ENCODE results near the gene LSM14B. TPM values are rescaled to one million over a fixed set of nuclear protein-coding genes. Genes with fewer than 3 reads are reported as not detected.

The LSM14B gene
- total RNA-seq, 4 donors from 2014 or later: 28.0 to 52.5 (median 36.2) TPM

DNA sequence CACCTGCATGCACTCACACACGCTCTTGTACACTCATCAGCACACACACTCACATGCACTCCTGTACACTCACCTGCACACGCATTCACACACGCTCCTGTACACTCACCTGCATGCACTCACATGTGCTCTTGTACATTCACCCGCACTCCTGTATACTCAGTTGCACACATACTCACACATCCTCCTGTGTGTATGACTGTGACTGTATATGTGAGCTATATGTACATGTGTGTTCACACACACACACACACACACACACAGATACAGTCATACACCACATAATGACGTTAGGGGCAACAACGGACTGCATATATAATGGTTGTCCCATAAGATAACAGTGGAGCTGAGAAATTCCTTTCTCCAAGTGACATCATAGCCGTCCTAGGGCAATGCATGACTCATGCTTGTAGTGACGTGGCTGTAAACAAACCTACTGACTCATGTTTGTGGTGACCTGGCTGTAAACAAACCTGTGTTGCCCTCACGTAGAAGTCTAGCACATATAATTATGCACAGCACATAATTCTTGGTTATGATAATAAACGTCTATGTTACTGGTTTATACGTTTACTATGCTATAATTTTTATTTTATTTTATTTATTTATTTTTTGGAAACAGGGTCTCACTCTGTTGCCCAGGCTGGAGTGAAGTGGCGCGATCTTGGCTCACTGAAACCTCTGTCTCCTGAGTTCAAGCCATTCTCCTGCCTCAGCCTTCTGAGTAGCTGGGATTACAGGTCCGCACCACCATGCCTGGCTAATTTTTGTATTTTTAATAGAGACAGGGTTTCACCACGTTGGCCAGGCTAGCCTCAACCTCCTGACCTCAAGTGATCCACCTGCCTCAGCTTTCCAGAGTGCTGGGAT is 33.8 kb upstream of the LSM14B start:
- Histone ChIP-seq H3K4me3 (no peak overlapping the region), H3K4me1 (peaks cover 0 to 3% of the 10 kb centered on the region in 2 donors), H3K27me3 (no peaks in the 10 kb centered on the region), H3K9me3 (no peaks in the 10 kb centered on the region), H3K36me3 (no peaks in the 10 kb centered on the region), H3K27ac (peak overlapping the region in 1 of 4 donors; percentile 51)
- ATAC-seq (peak; percentile 91 to 95), DNase-seq (peak in 1 of 2 donors; percentile 40)
- TF ChIP-seq, protein P1, sequence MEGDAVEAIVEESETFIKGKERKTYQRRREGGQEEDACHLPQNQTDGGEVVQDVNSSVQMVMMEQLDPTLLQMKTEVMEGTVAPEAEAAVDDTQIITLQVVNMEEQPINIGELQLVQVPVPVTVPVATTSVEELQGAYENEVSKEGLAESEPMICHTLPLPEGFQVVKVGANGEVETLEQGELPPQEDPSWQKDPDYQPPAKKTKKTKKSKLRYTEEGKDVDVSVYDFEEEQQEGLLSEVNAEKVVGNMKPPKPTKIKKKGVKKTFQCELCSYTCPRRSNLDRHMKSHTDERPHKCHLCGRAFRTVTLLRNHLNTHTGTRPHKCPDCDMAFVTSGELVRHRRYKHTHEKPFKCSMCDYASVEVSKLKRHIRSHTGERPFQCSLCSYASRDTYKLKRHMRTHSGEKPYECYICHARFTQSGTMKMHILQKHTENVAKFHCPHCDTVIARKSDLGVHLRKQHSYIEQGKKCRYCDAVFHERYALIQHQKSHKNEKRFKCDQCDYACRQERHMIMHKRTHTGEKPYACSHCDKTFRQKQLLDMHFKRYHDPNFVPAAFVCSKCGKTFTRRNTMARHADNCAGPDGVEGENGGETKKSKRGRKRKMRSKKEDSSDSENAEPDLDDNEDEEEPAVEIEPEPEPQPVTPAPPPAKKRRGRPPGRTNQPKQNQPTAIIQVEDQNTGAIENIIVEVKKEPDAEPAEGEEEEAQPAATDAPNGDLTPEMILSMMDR (IDR thresholded peaks at IDR 0.05 in 4 of 5, conservative IDR thresholded peaks at IDR 0.05 in 1 of 5): no peak
- no peak for TF ChIP-seq POLR2A (IDR thresholded peaks at IDR 0.05)
- intact Hi-C loops (cut with DNase I; ENCODE audit: low total_unique reads) (no loop called here), in situ Hi-C loops (cut with MboI; ENCODE audit: low sequenced_read_pairs in 4 of 4) (no loop called here)

DNA sequence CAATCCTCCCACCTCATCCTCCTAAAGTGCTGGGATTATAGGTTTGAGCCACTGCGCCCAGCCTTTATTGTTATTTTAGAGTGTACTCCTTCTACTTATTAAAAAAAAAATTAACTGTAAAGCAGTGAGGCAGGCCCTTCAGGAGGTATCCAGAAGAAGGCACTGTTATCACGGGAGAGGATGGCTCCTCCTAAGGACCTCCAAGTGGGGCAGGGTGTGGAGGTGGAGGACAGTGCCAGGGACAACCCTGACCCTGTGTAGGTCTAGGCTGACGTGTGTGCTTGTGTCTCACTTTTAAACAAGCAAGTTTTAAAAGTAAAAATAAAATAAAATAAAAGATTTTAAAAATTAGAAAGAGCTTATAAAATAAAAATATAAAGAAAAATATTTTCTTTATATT is 32.9 kb upstream of the LSM14B start:
- ATAC-seq (peak; percentile 44 to 61), DNase-seq (peak; percentile 14 to 51)
- no peak overlapping the region for H3K4me3 ChIP-seq
- H3K27me3 ChIP-seq: no peaks in the 10 kb centered on the region
- in situ Hi-C loops (cut with MboI; ENCODE audit: low sequenced_read_pairs in 4 of 4) (no loop called here), intact Hi-C loops (cut with DNase I; ENCODE audit: low total_unique reads) (no loop called here)
- no peaks in the 10 kb centered on the region for H3K9me3 ChIP-seq
- H3K4me1 ChIP-seq: peaks cover 0 to 3% of the 10 kb centered on the region in 2 donors
- no peak for TF ChIP-seq POLR2A (IDR thresholded peaks at IDR 0.05)
- TF ChIP-seq, protein P1 (IDR thresholded peaks at IDR 0.05 in 4 of 5, conservative IDR thresholded peaks at IDR 0.05 in 1 of 5): no peak
- no peaks in the 10 kb centered on the region for H3K36me3 ChIP-seq
- H3K27ac ChIP-seq: peak overlapping the region in 1 of 4 donors; percentile 51

DNA sequence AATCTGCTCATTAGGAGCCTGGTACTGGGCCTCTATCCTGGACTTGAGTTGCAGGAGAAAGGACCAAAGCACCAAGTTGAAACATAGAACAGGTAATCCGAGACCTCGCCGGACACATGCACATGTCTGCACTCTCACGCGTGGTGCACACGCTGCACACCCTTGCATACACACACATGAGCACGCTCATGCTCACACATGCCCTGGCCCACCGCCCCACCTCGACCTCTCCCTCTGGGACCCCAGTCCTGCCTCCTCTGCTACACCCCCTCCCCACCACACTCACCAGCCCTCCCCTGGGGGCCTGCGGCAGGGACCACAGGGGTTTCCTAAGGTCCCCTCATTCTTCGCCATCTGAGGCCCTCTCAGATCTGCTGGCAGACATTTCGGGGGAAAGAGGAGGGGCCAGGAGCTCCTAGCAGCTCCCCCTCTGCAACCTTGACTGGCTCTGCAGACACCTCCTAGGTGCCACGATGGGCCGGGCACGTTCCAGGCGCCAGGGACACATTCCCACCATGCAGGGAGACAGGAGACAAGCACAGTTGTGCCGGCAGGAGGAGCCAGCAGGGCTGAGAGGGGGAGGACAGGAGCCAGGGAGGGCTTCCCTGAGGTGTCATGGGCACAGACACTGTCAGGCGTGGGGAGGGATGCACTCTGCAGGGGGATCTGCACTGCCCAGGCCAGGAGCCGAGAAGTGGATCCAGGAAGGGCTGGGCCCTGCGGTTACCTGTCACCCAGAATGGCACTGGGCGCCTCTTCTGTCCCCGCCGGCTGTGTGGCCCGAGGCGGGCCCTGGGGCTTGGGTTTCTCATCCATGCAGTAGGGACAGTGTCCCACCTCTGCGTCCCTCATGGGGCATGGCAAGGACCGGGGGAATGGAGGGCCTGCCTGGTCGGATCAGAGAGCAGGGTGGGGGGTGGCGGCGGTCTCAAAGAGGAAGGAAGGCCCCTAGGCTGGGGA is 25.6 kb upstream of the LSM14B start:
- peaks cover 0 to 4% (median 0%) of the 10 kb centered on the region in 3 donors for H3K27me3 ChIP-seq
- H3K27ac ChIP-seq: no peak overlapping the region
- H3K36me3 ChIP-seq: no peaks in the 10 kb centered on the region
- in situ Hi-C loops (cut with MboI; ENCODE audit: low sequenced_read_pairs in 4 of 4): no loop called here
- no peaks in the 10 kb centered on the region for H3K4me1 ChIP-seq
- no peak overlapping the region for H3K4me3 ChIP-seq
- H3K9me3 ChIP-seq: no peaks in the 10 kb centered on the region
- no peak for TF ChIP-seq POLR2A (IDR thresholded peaks at IDR 0.05)
- TF ChIP-seq, protein P1 (IDR thresholded peaks at IDR 0.05 in 4 of 5, conservative IDR thresholded peaks at IDR 0.05 in 1 of 5): no peak
- intact Hi-C loops (cut with DNase I; ENCODE audit: low total_unique reads): no loop called here
- DNase-seq: no peak
- no peak for ATAC-seq

DNA sequence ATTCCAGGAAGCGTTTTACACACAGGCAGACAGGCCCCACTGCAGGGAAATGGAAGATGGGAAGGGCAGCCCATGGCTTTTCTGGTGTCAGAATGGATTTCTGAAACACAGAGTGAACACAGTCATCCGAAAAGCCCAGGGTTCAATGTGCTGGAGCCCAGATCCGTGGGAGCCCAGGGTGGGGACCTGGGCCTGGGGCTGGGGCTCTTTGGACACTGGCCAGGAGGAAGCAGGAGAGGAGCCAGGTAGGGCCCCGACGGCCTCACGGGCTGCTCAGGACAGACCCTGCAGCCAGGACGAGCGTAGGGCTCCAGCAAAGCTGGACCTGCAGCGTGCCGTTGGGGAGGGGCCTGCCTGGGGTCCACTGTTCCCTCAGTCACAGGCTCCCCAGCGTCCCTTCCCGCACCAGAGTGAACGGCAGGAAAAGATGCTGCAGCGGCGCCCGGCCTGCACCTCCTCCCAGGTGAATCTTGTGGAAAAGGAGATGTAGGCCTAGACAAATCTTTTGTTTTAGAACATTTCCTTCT is 24.3 kb upstream of the LSM14B start:
- in situ Hi-C loops (cut with MboI; ENCODE audit: low sequenced_read_pairs in 4 of 4) (no loop called here), intact Hi-C loops (cut with DNase I; ENCODE audit: low total_unique reads) (no loop called here)
- no peak overlapping the region for H3K27ac ChIP-seq
- ATAC-seq (no peak), DNase-seq (no peak)
- H3K36me3 ChIP-seq: no peaks in the 10 kb centered on the region
- TF ChIP-seq, protein P1 (IDR thresholded peaks at IDR 0.05 in 4 of 5, conservative IDR thresholded peaks at IDR 0.05 in 1 of 5): no peak
- no peak for TF ChIP-seq POLR2A (IDR thresholded peaks at IDR 0.05)
- peaks cover 0 to 10% (median 0%) of the 10 kb centered on the region in 3 donors for H3K27me3 ChIP-seq
- no peak overlapping the region for H3K4me3 ChIP-seq
- H3K9me3 ChIP-seq: no peaks in the 10 kb centered on the region
- no peaks in the 10 kb centered on the region for H3K4me1 ChIP-seq
